Loucy (cell line): ENCODE results near the gene SERPINB6.

ENCODE experiments used
- EZH2phosphoT487 ChIP-seq: fragments of 200-600 bp; IDR thresholded peaks from 2 replicates; pipeline ENCODE4 v1.6.1; 2018; ENCODE audit warnings: antibody characterized with exemption, mild to moderate bottlenecking, moderate library complexity, borderline replicate concordance
- TF ChIP-seq, protein P1 (sequence below): fragments of 200-600 bp; sonication (generic); conservative IDR thresholded peaks from 2 replicates; pipeline ENCODE4 v1.5.1; 2014; ENCODE audit warnings: mild to moderate bottlenecking, antibody characterized with exemption, low read length

DNA sequence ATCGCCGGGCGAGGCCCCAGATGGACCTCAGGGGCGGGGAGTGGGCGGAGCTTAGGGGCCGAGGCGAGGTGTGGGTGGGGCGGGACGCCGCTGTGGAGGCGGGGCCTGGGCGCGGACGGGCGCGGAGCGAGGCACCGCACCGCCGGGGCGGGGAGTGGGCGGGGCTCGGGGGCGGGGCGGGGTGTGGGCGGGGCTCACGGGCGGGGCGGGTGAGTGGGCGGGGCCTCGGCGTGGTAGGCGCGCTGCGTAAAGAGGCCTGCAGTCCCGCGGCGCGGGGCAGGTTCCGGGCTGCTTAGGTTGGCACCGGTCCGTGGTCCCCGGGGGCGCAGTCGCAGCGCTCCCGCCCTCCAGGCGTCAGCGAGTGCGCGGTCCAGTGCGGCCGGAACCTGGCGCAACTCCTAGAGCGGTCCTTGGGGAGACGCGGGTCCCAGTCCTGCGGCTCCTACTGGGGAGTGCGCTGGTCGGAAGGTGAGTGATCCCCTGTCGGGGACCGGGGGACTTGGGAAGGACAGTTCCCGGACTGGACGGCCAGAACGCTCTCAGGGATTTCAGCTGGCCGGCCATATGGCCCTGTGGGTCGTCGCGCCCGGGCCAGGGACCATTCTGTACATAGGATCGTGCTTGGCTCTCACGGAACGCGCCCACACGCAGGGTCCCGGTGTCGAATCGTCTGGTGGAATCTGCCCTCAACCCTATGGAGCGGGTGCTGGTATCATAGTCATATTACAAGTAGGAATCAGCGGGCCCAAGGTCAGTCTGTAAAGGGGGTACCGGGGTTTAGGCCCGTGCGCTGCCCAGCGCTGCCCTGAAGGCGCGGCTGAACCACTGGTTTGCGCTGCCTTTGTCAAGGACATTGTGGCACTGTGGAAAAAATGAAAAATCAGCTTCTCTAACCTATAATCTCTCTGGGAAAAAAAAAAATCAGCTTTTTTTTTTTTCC, 28.5 kb upstream of the SERPINB6 start, which contains the start of gene NQO2:
- TF ChIP-seq, protein P1, sequence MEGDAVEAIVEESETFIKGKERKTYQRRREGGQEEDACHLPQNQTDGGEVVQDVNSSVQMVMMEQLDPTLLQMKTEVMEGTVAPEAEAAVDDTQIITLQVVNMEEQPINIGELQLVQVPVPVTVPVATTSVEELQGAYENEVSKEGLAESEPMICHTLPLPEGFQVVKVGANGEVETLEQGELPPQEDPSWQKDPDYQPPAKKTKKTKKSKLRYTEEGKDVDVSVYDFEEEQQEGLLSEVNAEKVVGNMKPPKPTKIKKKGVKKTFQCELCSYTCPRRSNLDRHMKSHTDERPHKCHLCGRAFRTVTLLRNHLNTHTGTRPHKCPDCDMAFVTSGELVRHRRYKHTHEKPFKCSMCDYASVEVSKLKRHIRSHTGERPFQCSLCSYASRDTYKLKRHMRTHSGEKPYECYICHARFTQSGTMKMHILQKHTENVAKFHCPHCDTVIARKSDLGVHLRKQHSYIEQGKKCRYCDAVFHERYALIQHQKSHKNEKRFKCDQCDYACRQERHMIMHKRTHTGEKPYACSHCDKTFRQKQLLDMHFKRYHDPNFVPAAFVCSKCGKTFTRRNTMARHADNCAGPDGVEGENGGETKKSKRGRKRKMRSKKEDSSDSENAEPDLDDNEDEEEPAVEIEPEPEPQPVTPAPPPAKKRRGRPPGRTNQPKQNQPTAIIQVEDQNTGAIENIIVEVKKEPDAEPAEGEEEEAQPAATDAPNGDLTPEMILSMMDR = no peak
- TF ChIP-seq EZH2phosphoT487 = no peak
